ENCODE measurements around the gene TBC1D16. TPM values are rescaled to one million over a fixed set of nuclear protein-coding genes. Genes with fewer than 3 reads are reported as not detected.
A peak's percentile ranks its signal among the peaks of the same experiment; 100 is the strongest.

TBC1D16 gene
- total and polyA plus RNA-seq, 10 of the 15 experiments (the other 5 are each of a cell fraction or from before 2014, with no cell fraction given) = 0.01 to 0.13 (median 0.06) TPM; not detected in 3

- Histone ChIP-seq H3K4me3 (no peak overlapping the region), H3K4me1 (ENCODE audit: control insufficient read depth, insufficient read depth, low read length) (no peaks in the 10 kb centered on the region), H3K27me3 (replicated peaks in 1 of 2; ENCODE audit: control insufficient read depth in 2 of 2, insufficient read depth in 2 of 2, low read length in 1 of 2) (no peaks in the 10 kb centered on the region; a peak in 1 of 4 replicates), H3K9ac (ENCODE audit: control insufficient read depth, insufficient read depth, low read length) (no peak overlapping the region), H3K36me3 (ENCODE audit: control insufficient read depth in 2 of 2, insufficient read depth in 2 of 2, low read length in 1 of 2) (no peaks in the 10 kb centered on the region), H3K79me2 (ENCODE audit: control insufficient read depth, insufficient read depth, low read length) (no peaks in the 10 kb centered on the region), H2AFZ (ENCODE audit: control insufficient read depth, low read depth, low read length) (no peak overlapping the region), H3K9me3 (replicated peaks; ENCODE audit: control insufficient read depth, insufficient read depth, low read length) (no peaks in the 10 kb centered on the region), H4K20me1 (ENCODE audit: control insufficient read depth, insufficient read depth) (no peaks in the 10 kb centered on the region), H3K4me2 (ENCODE audit: control insufficient read depth, insufficient read depth) (no peak overlapping the region), H3K27ac (ENCODE audit: control insufficient read depth, insufficient read depth) (no peak overlapping the region)
- ChIA-PET RAD21 (ENCODE audit: unreplicated experiment) (no interaction called here), SMC1A (ENCODE audit: uncharacterized antibody, unreplicated experiment) (no interaction called here), POLR2A (no interaction called here), CTCF (no interaction called here)
- 53% methylated on average over 11 of the region's 11 CpGs for WGBS (ENCODE audit: insufficient coverage, insufficient replicate concordance, low lambda C conversion rate, missing lambda C conversion rate)
- ATAC-seq (no peak), DNase-seq (ENCODE audit: low read depth, low spot score) (no peak), FAIRE-seq (no peak)
- BruUV-seq (replicated peaks) = no TSS peak
- in situ Hi-C loops (cut with MboI) = no loop called here
- intact Hi-C loops (cut with micrococcal nuclease; ENCODE audit: unreplicated experiment) = no loop called here
- TF ChIP-seq POLR2AphosphoS5 (IDR thresholded peaks at IDR 0.05; ENCODE audit: low read length) = no peak
- TF ChIP-seq BCL3 (IDR thresholded peaks at IDR 0.05; ENCODE audit: borderline replicate concordance, insufficient read depth, low read depth, low read length, poor library complexity, severe bottlenecking) = peak; percentile 3
- TF ChIP-seq RBBP5 (conservative IDR thresholded peaks at IDR 0.05) = no peak
Observed at GRCh38 chr17:80025140-80025539, 10.5 kb downstream of the TBC1D16 start.

GRCh38 chr17:80024206-80024972 is 11.3 kb downstream of the TBC1D16 start:
- ChIA-PET POLR2A (no interaction called here), SMC1A (ENCODE audit: uncharacterized antibody, unreplicated experiment) (no interaction called here), CTCF (no interaction called here), RAD21 (ENCODE audit: unreplicated experiment) (no interaction called here)
- Histone ChIP-seq H3K9ac (ENCODE audit: control insufficient read depth, insufficient read depth, low read length) (no peak overlapping the region), H4K20me1 (ENCODE audit: control insufficient read depth, insufficient read depth) (no peaks in the 10 kb centered on the region), H3K9me3 (replicated peaks; ENCODE audit: control insufficient read depth, insufficient read depth, low read length) (no peaks in the 10 kb centered on the region), H3K79me2 (ENCODE audit: control insufficient read depth, insufficient read depth, low read length) (no peaks in the 10 kb centered on the region), H3K27ac (ENCODE audit: control insufficient read depth, insufficient read depth) (no peak overlapping the region), H3K4me2 (ENCODE audit: control insufficient read depth, insufficient read depth) (no peak overlapping the region), H2AFZ (ENCODE audit: control insufficient read depth, low read depth, low read length) (no peak overlapping the region), H3K4me3 (no peak overlapping the region), H3K4me1 (ENCODE audit: control insufficient read depth, insufficient read depth, low read length) (no peaks in the 10 kb centered on the region), H3K27me3 (replicated peaks in 1 of 2; ENCODE audit: control insufficient read depth in 2 of 2, insufficient read depth in 2 of 2, low read length in 1 of 2) (no peaks in the 10 kb centered on the region; a peak in 1 of 4 replicates), H3K36me3 (ENCODE audit: control insufficient read depth in 2 of 2, insufficient read depth in 2 of 2, low read length in 1 of 2) (no peaks in the 10 kb centered on the region)
- BruUV-seq (replicated peaks) = no TSS peak
- DNase-seq (ENCODE audit: low read depth, low spot score) (no peak), ATAC-seq (no peak), FAIRE-seq (peak; percentile 98)
- TF ChIP-seq NR2C2 (IDR thresholded peaks at IDR 0.05; ENCODE audit: borderline replicate concordance, control insufficient read depth, insufficient read length, low read depth) = peak; percentile 16
- TF ChIP-seq IRF4 (IDR thresholded peaks at IDR 0.05; ENCODE audit: low read depth, low read length) = no peak
- in situ Hi-C loops (cut with MboI) (no loop called here), intact Hi-C loops (cut with micrococcal nuclease; ENCODE audit: unreplicated experiment) (no loop called here)
- 46% methylated on average over 9 of the region's 10 CpGs for WGBS (ENCODE audit: insufficient coverage, insufficient replicate concordance, low lambda C conversion rate, missing lambda C conversion rate)

All from GM12878 (cell line).